ENCODE data around the gene PTPN9.
"Not testable (repeated sequence)": the region's sequence is repeated elsewhere in the genome, so short reads cannot be mapped to it uniquely, and the experiment has no call there.

PTPN9 gene

DNA sequence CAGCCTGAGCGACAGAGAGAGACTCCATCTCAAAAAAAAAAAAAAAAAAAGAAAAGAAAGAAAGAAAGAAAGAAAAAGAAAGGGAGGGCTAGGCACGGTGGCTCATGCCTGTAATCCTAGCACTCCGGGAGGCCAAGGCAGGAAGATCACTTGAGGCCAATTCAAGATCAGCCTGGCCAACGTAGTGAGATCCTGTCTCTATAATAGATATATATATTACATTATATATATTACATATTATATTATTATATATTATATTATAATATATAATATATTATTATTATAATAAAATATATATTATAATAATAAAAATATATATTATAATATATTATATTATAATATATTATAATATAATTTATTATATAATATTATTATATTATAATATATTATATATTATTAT is 48.9 kb downstream of the PTPN9 start:
- DNase-seq, result no peak

DNA sequence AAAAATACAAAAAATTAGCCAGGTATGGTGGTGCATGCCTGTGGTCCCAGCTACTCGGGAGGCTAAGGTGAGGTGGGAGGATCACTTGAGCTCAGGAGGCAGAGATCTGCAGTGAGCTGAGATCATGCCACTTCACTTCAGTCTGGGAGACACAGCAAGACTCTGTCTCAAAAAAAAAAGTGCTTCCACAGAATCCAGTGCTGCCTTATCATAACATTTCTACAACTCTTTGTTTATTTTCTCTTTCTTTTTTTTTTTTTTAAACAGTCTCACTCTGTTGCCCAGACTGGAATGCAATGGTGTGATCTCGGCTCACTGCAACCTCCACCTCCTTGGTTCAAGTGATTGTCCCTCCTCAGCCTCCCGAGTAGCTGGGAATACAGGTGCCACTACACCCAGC is 53.4 kb downstream of the PTPN9 start:
- DNase-seq, result not testable (repeated sequence)

DNA sequence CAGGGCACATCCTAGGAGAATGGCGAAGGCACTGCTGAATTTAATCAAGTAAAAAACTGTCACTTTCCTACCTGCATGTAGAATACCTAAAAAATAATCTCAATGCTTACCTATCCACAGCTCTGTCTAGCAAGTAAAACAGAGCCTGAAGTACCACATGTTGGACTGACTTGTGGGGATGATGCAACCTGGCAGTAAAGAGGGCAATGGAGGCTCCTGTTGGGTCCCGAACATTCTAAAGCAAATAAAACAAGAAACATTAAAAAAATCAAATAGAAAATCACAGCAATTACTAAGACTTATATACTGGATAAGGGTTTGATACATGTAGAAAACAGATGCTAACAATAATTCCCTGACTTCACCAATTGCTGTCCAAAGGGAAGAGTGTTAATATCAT is 56.1 kb downstream of the PTPN9 start:
- DNase-seq, result no peak

DNA sequence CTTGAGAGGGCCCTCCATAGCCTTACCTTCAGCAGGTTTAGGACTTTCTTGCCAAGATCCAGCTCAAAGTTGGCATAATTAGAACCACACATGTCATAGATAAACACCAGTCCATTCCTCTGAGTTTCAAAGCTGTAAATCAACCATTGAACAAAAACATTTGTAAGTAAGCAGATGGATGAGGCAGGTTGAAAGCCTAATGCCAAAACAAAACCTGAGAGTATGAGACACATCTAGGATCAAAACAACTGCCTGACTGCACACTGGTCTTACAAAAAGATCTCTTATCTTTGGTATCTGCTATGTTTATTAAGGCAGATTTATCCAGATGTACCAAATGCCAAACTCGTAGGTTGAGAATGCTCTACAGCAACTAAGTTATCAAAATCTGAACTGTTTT is 61.9 kb downstream of the PTPN9 start:
- DNase-seq, result no peak

DNA sequence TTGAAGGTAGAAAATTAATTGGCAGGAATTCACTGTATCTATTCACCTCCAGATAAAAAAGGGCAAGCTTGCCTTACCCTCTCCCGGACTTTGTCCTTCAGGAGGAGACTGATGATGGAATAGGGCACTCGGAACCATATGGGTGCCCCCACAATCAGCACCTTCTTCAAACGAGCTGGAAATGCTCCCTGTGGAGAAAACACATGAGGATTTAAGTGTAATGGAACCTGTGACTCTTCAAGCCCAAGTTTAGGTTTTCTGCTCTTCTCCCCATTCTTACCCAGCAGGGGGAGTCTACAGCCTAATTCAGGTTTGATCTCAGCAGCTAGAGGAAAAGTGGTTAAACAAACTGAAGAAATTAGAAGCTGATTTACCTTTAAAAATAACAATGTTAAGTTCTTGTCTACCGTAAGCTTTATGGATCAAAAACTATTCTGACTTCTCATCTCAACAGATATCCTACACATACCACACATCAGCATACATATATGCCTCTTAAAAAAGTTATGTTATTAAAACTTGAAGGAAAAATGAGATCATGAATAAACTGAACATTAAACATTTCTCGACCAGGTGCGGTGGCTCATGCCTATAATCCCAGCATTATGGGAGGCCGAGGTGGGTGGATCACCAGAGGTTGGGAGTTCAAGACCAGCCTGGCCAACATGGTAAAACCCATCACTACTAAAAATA is 70.1 kb downstream of the PTPN9 start:
- DNase-seq, result no peak

DNA sequence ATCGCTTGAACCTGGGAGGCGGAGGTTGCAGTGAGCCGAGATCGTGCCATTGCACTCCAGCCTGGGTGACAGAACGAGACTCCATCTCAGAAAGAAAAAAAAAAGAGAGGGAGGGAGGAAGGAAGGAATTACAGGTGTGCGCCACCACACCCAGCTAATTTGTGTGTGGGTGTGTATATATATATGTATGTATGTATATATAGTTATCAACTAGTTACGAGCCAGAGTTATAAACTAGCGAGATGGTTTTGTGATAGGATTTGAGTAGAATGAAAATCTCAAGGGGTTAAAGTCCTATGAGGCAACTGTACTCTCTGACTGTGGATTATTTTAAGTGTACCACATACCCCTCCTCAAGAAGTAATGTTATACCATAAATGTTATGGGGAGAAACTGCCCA is 76.8 kb downstream of the PTPN9 start:
- DNase-seq, result no peak

DNA sequence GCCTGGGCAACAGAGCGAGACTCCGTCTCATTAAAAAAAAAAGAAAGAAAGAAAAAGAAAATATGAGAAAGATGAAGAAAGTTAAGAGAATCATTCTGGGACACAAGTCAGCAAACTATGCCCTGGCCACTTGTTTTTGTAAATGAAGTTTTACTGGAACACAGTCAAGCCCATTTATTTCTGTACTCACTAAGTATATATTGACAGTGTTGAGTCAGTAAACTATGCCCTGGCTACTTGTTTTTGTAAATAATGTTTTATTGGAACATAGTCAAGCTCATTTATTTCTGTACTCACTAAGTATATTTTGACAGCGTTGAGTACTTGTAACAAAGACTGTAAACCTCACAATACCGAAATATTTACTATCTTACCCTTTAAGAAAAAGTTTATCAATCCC is 85.4 kb downstream of the PTPN9 start:
- DNase-seq, result no peak

DNA sequence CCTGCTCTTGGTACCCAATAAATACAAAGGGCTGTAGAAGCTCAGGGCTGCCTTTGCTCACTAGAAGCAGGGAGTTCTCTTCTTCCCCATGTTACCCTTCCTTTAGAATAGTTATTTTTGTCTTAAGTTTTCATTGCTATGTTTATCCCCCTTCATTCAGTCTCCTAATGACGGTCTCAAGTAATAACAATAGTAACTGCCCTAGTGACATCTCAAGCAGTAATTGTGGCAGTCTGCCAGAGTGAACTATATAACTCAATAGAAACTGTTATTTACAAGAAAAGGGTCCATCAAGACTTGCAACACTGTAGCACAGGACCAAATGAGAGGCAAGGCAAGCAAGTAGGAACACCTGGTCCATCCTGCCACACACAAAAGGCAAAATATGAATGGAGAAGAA is 95.2 kb downstream of the PTPN9 start:
- DNase-seq, result no peak

DNA sequence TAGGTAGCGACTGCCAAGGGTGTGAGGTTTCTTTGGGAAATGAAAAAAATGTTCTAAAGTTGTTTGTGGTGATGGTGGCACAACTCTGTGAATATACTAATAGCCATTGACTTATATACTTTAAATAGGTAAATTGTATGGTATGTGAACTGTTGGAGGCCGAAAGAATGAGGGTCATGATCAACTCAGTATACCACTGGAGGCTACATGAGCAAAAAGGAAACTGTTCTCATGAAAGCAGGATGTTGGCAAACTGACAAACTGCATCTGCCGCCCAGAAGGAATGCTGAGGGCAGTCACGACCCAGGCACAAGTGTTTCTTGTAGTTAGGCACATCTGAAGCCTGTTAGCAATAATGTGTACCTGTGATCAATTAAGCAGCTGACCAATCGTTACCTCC is 95.6 kb downstream of the PTPN9 start:
- not testable (repeated sequence) for DNase-seq

DNA sequence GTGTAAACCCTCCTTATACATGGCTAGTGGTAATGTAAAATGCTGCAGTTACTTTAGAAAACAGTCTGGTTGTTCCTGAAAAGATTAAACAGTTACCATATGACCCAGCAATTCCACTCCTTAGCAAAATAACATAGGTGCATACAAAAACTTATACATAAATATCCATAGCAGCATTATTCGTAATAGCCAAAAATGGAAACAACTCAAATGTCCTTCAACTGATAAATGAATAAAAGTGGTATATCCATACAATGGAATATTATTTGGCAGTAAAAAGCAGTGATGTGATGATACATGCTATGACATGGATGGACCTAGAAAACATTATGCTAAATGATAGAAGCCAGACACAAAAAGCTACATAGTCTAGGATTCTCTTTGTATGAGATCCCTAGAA is 96.0 kb downstream of the PTPN9 start:
- no peak for DNase-seq

DNA sequence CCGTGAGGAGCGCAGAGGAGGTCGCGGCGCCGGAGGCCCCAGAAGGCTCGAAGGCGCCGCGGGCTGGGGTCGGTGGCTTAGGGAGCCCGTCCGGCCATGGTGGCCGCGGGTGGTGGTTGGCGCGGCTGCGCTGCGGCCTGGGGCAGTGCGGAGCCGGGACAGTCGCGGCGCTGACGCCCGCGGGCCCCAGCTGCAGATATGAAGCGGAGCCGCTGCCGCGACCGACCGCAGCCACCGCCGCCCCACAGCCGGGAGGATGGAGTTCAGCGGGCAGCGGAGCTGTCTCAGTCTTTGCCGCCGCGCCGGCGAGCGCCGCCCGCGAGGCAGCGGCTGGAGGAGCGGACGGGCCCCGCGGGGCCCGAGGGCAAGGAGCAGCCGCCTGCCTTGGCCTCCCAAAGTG is 98.7 kb downstream of the PTPN9 start:
- not testable (repeated sequence) for DNase-seq

DNA sequence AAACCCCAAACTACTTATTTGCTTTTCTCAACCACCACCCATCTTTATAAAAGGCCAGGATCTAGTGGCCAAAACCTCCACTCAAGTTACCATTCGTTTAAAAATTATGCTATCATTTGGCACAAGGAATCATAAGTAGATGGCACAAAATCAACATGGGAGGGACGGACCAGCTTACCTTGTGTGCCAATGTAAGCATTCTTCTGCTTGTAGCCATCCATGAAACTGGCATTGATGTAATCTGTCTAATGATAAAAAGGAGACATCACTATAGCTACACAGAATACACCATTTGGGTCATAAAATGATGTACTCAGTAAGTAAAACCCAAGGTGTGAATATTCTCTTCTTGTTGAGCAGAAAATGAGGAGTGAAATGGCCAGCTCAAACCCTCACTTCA is 99.4 kb downstream of the PTPN9 start:
- no peak for DNase-seq

DNA sequence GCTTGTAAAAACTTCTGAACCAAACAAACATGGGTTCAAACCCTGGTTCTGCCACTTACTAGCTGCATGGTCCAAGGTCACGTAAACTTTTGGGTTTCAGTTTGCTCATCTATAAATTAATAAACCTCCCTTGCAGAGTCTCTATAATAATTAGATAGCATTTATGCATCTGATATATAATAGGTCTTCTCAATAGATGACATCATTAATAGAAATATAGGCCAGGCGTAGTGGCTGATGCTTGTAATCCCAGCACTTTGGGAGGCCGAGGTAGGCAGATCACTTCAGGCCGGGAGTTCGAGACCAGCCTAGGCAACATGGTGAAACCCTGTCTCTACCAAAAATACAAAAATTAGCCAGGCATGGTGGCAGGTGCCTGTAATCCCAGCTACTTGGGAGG is 102.0 kb downstream of the PTPN9 start:
- not testable (repeated sequence) for DNase-seq

DNA sequence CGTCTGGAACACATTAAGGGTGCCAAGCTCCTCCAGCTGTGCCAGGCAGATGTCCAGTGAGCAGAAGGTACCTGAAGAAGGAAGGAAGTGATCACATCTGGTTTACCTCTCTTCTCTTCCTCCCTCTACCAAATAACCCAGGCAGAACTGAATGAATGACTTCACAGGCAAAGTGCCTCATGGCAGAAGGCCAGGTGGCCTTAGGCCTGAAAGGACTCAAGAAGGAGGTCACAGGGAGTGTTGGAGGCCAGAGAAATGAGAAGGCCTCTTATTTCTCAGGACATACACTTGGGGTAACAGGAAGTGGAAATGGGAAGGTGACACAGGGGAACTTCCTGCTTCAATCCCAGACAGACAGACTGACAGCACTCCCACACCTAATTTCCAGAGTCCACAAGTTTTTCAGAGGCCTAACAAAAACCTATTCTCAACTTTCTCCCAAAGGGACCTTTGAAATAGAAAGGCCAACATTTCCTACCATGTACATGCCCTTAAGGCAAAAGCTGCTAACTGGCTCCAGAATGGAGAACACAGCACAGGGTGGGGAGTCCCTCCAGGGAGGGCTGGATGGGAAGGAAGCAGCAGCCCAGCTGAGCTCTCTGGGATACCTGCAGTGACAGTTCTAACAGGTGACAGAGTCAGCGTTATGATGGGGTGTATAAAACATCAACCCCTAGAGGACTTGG is 110.1 kb downstream of the PTPN9 start:
- DNase-seq, result no peak

DNA sequence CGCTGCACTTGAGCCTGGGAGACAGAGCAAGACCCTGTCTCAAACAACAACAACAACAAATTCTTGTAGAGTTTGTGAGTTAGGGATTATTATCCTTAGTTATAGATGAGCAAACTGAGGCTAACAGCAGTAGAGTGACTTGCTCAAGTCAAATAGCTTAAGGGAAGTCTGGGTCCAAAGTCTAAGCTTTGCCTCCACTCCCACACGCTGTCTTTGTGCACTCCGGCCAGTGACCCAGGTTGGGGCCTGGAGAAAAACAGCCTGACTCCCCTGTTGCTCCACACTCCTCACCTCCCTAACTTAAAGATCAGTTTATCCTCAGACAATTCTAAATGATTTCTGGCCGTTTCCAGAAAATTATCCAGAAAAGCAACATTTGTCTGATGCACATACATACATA is 118.5 kb downstream of the PTPN9 start:
- no peak for DNase-seq

DNA sequence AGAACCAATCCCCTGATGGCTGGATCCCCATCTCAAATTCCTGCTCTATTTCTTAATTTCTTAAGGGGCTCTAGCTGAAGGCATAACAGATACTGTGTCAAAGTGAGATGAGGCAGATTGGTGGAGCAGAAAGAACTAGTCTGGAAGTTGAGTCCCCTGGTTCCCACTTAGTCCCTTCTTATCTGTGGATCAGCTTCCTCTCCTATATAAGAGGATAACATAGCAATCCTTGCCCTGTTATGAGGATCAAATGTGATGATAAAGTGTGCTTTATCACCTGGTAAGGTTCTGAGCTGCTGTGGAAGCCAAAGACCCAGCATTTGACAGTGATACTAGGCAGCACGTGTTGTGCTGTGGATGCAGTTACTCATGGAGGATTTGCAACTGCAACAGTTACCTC is 119.5 kb downstream of the PTPN9 start:
- no peak for DNase-seq

DNA sequence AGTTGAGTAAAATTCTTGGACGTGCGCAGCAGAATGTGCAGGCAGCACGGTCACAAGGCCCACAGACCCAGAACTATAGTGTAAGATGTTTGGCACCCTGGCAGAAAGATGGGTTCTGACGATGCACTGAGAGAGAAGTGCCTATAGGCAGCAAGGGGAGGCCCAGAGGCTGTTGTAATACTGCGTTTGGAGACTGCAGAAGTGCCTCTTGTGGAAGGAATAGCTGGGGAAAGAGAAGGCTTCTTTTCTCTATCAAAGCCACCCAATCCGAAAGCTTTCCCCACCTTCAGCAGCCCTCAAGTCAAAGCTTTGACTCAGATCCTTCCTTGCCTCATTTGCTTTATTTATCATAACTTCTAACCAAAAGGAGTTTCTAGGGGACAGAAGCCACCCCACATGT is 122.4 kb downstream of the PTPN9 start:
- no peak for DNase-seq

DNA sequence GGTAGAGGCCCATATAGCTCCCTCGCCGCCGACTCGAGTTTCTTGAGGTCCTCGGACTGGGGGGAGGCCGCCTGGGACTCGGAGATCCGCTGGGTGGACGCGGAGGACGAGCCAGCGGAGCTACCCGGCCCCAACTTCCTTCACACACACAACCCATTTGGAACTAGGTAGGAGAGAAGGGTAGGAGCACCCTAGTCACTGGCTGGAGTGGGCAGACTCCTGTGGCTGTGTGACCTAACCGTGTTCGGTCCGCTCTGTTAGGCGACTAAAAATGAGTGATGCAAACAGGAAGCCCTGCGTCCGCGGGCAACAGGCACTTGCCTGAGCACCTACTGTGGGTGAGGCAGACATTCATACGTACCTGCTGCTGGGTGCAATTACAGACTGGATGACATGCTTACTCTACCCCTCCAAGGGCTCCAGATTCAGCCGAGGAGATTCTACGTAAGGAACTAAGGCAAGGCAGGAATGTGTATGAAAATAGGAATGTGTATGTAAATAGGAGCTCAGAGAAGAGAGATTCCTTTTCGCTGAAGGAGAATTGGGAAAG is 123.1 kb downstream of the PTPN9 start:
- DNase-seq, result peak; percentile 63

DNA sequence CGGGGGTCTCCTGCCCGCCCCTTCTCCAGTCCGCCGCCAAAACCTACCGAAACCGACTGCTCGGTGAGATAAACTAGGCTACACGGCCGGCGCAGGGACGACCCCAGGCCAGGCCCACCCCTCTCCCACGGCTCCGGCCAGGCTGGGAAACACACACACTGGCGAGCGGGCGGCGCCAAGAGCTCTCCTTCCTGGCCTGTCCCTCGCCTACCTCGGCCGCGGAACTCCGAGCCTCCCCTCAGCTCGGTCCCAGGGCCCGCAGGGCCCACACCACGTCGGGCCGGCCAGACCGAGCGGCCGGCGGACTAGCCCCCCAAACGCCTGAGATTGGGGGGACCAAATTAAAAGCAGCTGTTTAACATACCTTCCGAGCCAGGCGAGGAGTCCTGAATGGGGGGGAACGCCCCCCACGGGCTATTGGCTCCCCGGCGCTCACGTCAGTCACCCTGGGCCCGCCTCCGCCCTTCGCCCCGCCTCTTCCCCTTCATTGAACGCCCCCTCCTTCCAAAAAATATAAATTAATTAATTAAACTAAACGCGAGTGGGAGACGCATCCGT is 123.6 kb downstream of the PTPN9 start:
- DNase-seq, result peak; percentile 83

DNA sequence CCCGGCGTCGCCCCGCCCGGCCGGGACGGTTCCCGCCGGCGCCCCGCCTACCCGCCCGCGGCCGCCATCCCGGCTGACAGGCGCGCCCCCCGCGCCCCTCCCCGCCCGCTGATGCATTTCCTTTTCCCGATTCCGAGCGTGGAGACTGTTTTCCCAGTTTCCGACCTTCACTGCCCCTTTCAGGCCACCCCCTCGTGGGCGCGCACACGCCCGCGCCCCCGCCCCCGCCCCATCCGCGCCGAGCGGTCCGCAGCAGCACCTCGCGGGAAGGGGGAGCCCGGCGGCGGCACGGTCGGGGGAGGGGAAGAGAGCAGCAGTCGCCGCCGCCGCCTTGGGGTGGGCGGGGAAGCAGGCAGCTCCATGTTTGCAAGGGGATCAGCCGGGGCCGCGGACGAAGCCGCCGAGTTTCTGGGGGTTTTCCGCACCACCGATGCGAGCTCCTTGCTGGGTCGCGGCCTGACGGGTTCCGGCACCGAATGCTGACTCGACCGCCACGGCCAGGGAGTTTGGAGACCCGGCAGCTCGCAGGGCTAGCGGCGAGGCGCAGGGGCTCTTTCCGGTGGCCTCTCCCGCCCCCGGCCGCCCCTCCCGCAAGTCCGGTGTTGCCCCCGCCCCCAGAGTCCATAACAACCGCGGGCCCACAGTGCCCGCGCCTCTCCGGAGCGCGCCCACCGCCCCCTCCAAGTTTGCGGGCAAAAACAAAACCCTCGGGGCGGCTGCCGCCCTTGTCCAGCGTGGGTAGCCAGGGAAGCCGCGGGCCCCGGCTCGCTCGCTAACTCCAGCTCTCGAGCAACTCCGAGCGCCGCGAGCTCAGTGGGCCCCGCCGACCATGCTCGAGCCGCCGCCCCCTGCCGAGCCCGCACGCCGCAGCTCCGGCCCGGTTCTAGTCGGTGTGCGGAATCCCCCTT is 124.4 kb downstream of the PTPN9 start:
- DNase-seq, result peak; percentile 84

DNA sequence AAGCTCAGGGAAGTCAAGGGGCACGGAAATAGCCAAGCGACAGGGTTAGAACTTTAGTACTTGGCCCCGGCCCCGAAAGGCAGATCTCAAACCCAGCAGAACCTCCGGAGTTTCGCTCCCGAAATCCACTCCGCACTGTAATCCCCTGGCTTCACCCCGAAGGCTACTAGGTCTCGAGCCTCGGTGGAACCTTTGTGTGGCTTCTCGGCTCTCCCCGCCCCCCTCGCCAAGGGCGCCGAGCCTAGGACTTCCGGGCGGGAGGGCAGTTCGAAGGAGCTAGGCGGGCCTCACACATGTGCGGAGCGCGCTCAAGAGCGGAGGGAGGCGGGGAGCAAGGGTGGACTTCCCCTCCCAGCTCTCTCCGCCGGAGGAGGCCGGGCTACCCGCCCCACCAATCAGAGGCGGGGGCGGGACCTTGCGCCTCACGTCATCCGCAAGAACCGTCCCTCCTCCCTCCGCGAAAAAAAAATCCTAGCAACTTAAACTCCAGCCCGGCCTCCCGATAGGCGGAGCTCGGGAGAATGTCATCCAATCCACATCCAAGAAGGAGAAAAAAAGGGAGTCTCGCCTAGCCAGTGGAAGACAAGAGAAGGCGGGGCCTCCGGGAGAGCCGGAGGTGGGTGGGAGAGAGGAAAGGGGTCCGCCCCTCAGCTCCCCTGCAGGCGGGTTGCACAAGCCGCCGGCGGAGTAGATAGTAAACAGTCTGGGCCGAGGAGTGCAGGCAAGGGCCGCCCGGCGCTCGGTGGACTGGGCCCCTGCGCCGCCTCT is 125.2 kb downstream of the PTPN9 start:
- DNase-seq, result peak; percentile 99
